OCI-LY1 (cell line): ENCODE measurements around the gene DRC3.

Source experiments
- CTCF ChIP-seq: fragments of 200-600 bp; sonication (generic), shearing (Covaris generic); IDR thresholded peaks from 2 replicates; pipeline ENCODE4 v1.5.1; 2017; ENCODE audit warnings: mild to moderate bottlenecking, antibody characterized with exemption, low read length, moderate library complexity, mixed read lengths
- EZH2 ChIP-seq: fragments of 200-600 bp; sonication (generic), shearing (Covaris generic); IDR thresholded peaks from 2 replicates; pipeline ENCODE4 v1.8.0; 2017; ENCODE audit warnings: borderline replicate concordance, mixed run types, mild to moderate bottlenecking, antibody characterized with exemption, low read length, moderate library complexity, mixed read lengths

- no peak for TF ChIP-seq CTCF
- no peak for TF ChIP-seq EZH2
Measured at GRCh38 chr17:17983376-17983775, 10.7 kb downstream of the DRC3 start.
